CD4-positive, alpha-beta memory T cell (primary cell): ENCODE measurements around the gene GPX7. TPM values are rescaled to one million over a fixed set of nuclear protein-coding genes. Genes with fewer than 3 reads are reported as not detected.

ENCODE experiments used
- CTCF ChIA-PET: fragments of 350-600 bp; sonication (Branson Sonifier 250); formaldehyde crosslinking; loops from one replicate; lab custom pipeline; 2021; ENCODE audit warnings: inconsistent platforms; ENCODE audit not compliant: partially characterized antibody; lab: Charles Lee
- POLR2A ChIA-PET: fragments of 350-600 bp; sonication (Branson Sonifier 250); formaldehyde crosslinking; loops from one replicate; lab custom pipeline; 2021; ENCODE audit not compliant: partially characterized antibody; lab: Charles Lee
- DNase-seq, 5 donors: peaks; one replicate each; pipeline versions ENCODE4 v3.0.0 to v3.0.0-alpha.2; 2020 to 2022; ENCODE audit warnings: mixed read lengths in 1 of 5
- H3K27ac ChIP-seq: one replicate; pipeline ENCODE4 v1.7.0; 2013; ENCODE audit warnings: low read depth, low read length
- H3K27me3 ChIP-seq: 2 replicates; pipeline ENCODE4 v1.7.0; 2013; ENCODE audit warnings: mild to moderate bottlenecking, low read length, moderate library complexity; ENCODE audit not compliant: insufficient read depth
- H3K36me3 ChIP-seq: 2 replicates; pipeline ENCODE4 v1.7.0; 2013; ENCODE audit warnings: mild to moderate bottlenecking, low read length, moderate library complexity; ENCODE audit not compliant: insufficient read depth
- H3K4me1 ChIP-seq: 2 replicates; pipeline ENCODE4 v1.7.0; 2013; ENCODE audit warnings: mild to moderate bottlenecking, low read length, moderate library complexity; ENCODE audit not compliant: insufficient read depth
- H3K4me3 ChIP-seq, 2 donors: one replicate each; pipeline ENCODE4 v1.7.0; 2013; ENCODE audit warnings: low read length in 2 of 2, mild to moderate bottlenecking in 1 of 2
- H3K9me3 ChIP-seq, 2 donors: one replicate each; pipeline ENCODE4 v1.7.0; 2013; ENCODE audit warnings: low read length in 2 of 2, control low read depth in 1 of 2; ENCODE audit not compliant: control insufficient read depth in 1 of 2
- H3K27ac Mint-ChIP-seq, 7 donors: one replicate each; pipeline ENCODE4 v1.8.0; 2020 to 2021; ENCODE audit warnings: mixed read lengths in 7 of 7, mild to moderate bottlenecking in 6 of 7, inconsistent platforms in 3 of 7, moderate library complexity in 3 of 7
- H3K27me3 Mint-ChIP-seq, 2 donors: one replicate each; pipeline ENCODE4 v1.8.0; 2020 to 2021; ENCODE audit warnings: mixed read lengths in 2 of 2
- H3K36me3 Mint-ChIP-seq, 2 donors: one replicate each; pipeline ENCODE4 v1.8.0; 2020 to 2021; ENCODE audit warnings: mixed read lengths in 2 of 2, inconsistent platforms in 1 of 2, mild to moderate bottlenecking in 1 of 2
- H3K4me1 Mint-ChIP-seq, 4 donors: one replicate each; pipeline ENCODE4 v1.8.0; 2020 to 2021; ENCODE audit warnings: mixed read lengths in 4 of 4, mild to moderate bottlenecking in 1 of 4
- H3K4me3 Mint-ChIP-seq, 8 donors: one replicate each; pipeline ENCODE4 v1.8.0; 2020 to 2021; ENCODE audit warnings: mixed read lengths in 8 of 8, mild to moderate bottlenecking in 7 of 8, moderate library complexity in 6 of 8, inconsistent platforms in 3 of 8
- H3K9me3 Mint-ChIP-seq, 8 donors: one replicate each; pipeline ENCODE4 v1.8.0; 2020 to 2021; ENCODE audit warnings: mixed read lengths in 8 of 8, mild to moderate bottlenecking in 5 of 8, inconsistent platforms in 3 of 8, moderate library complexity in 1 of 8
- intact Hi-C: fragments of 100-400 bp; cut with micrococcal nuclease; formaldehyde crosslinking; loops from one replicate; pipeline ENCODE4 v1.15.1; 2023
- polyA plus RNA-seq, 2 donors: library from polyadenylated mRNA; unstranded; fragments of 300-500 nt; fragmentation: Illumina TruSeq; gene quantifications; one replicate each; pipeline ENCODE4 v1.2.3, GENCODE V29; 2021
- total RNA-seq, 2 experiments: library from RNA; stranded (reverse); gene quantifications; one replicate each; pipeline ENCODE4 v1.2.3, GENCODE V29; 2021

GPX7 gene
- total RNA-seq (10 to 100 TPM; 26.3 to 27.5 TPM), polyA plus RNA-seq (10 to 100 TPM; 34.1 to 34.4 TPM)

DNA sequence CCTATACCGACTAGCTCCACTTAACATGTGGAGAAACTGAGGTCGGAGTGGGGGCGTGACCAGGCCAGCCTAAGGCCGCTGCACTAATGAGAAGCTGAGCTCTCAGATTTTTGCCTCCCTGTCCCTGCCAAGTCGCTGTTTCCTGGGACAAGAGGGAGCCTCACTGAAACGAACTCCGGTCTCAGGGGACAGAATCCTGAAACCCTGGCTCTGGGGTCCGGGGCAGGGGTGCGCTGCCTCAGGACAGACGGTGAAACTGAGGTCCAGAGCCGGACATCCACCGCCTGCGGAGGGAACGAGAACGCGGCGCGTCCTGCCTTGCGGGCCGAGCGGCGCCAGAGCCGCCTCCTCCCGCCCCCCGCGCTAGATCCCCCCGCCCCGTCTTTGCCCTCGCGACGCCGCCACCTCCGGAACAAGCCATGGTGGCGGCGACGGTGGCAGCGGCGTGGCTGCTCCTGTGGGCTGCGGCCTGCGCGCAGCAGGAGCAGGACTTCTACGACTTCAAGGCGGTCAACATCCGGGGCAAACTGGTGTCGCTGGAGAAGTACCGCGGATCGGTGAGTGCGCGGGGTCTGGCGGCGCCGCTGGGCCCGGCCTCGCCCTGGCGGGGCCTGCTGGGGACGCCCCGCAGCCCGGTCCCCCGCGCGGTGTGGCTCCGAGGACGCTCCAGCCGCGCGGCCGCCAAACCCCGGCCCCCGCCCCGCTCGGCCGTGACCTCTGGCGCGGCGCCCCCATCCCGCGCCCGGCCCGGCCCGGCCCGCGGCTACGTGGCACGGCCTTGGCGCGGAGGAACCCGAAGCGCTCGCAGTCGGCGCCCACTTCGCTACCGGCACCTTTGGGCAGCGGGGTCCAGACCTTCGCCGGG is at the start of gene GPX7:
Gene GPX7, plus strand, starts transcription at position 381 of the 865 bp plus-strand sequence. Its CDS starts 39 bp downstream, at position 420.
- H3K4me1 Mint-ChIP-seq, result peaks cover 38 to 57% (median 47%) of the 10 kb centered on the region in 4 donors
- H3K4me1 ChIP-seq, result peaks cover 39% of the 10 kb centered on the region

GRCh38 chr1:52552505-52553361 is 49.4 kb upstream of the GPX7 start, which contains the start of gene TUT4:
Gene TUT4, minus strand, starts transcription at chr1:52553092. Its CDS starts 26,812 bp downstream, at chr1:52526280.
- peak; percentile 67 to 83 (median 73) for DNase-seq
- peaks cover 0 to 5% of the 10 kb centered on the region in 2 donors for H3K36me3 Mint-ChIP-seq
- H3K9me3 Mint-ChIP-seq, result no peaks in the 10 kb centered on the region
- Histone ChIP-seq H3K9me3 (no peaks in the 10 kb centered on the region), H3K27ac (peak within 1 kb of the TSS; percentile 92), H3K36me3 (no peaks in the 10 kb centered on the region), H3K4me3 (peak within 1 kb of the TSS; percentile 68 to 95), H3K27me3 (no peaks in the 10 kb centered on the region), H3K4me1 (peaks cover 41% of the 10 kb centered on the region)
- H3K27ac Mint-ChIP-seq, result peak within 1 kb of the TSS; percentile 57 to 91 (median 83)
- no peaks in the 10 kb centered on the region for H3K27me3 Mint-ChIP-seq
- intact Hi-C loops, result loop anchor here (1.0 to 5.0 kb wide), 9 partner anchors 30 to 860 kb away; partner anchors contain the start of genes CC2D1B, GPX7, ORC1 and PRPF38A
- ChIA-PET CTCF (interaction anchor here (0.9 to 1.6 kb wide), 7 partner anchors 29 to 135 kb away, joined by 3 to 8 read pairs (median 4); no protein-coding TSS in a partner anchor), POLR2A (interaction anchor here (0.6 to 3.9 kb wide), 31 partner anchors 16 to 752 kb away, joined by 3 to 117 read pairs (median 3); partner anchors contain the start of genes GPX7, NRDC, ORC1 and PRPF38A)
- peaks cover 25 to 41% (median 33%) of the 10 kb centered on the region in 4 donors for H3K4me1 Mint-ChIP-seq
- peak within 1 kb of the TSS in 7 of 8 donors; percentile 48 to 87 (median 77) for H3K4me3 Mint-ChIP-seq

More for the DNA sequence above, at the start of gene GPX7:
- Mint-ChIP-seq H3K36me3 (peaks cover 13 to 22% of the 10 kb centered on the region in 2 donors), H3K4me3 (peak within 1 kb of the TSS; percentile 89 to 94 (median 92)), H3K9me3 (peaks cover 0 to 2% (median 0%) of the 10 kb centered on the region in 8 donors), H3K27me3 (no peaks in the 10 kb centered on the region), H3K27ac (peak within 1 kb of the TSS; percentile 89 to 97 (median 94))
- POLR2A ChIA-PET, result interaction anchor here (0.8 to 10.4 kb wide), 12 partner anchors 8 to 237 kb away, joined by 3 to 188 read pairs (median 4); partner anchors contain the start of genes ORC1, PRPF38A, SHISAL2A and TUT4
- H3K36me3 ChIP-seq, result peaks cover 9% of the 10 kb centered on the region
- intact Hi-C loops, result loop anchor here (1.0 to 10.0 kb wide), 4 partner anchors 35 to 178 kb away; partner anchors contain the start of gene TUT4
- H3K27ac ChIP-seq, result peak within 1 kb of the TSS; percentile 69
- CTCF ChIA-PET, result interaction anchor here (1.0 to 2.2 kb wide), 4 partner anchors 11 to 197 kb away, joined by 3 to 15 read pairs (median 4); partner anchors contain the start of gene SHISAL2A
- peak; percentile 61 to 68 (median 65) for DNase-seq
- H3K27me3 ChIP-seq, result no peaks in the 10 kb centered on the region
- H3K9me3 ChIP-seq, result no peaks in the 10 kb centered on the region
- peak within 1 kb of the TSS; percentile 60 to 64 for H3K4me3 ChIP-seq

GRCh38 chr1:52553362-52554266 is 48.6 kb upstream of the GPX7 start:
- intact Hi-C loops, result loop anchor here (1.0 to 5.0 kb wide), 8 partner anchors 31 to 859 kb away; partner anchors contain the start of genes CC2D1B, GPX7, ORC1 and PRPF38A
- H3K4me1 Mint-ChIP-seq, result peaks cover 23 to 37% (median 28%) of the 10 kb centered on the region in 4 donors
- ChIA-PET POLR2A (interaction anchor here (0.6 to 3.9 kb wide), 29 partner anchors 15 to 753 kb away, joined by 3 to 117 read pairs (median 4); partner anchors contain the start of genes GPX7, NRDC, ORC1 and PRPF38A), CTCF (interaction anchor here (0.9 to 1.6 kb wide), 8 partner anchors 10 to 134 kb away, joined by 3 to 8 read pairs (median 4); no protein-coding TSS in a partner anchor)
- H3K9me3 Mint-ChIP-seq, result no peaks in the 10 kb centered on the region
- peak overlapping the region; percentile 57 to 91 (median 83) for H3K27ac Mint-ChIP-seq
- Histone ChIP-seq H3K4me3 (peak overlapping the region in 1 of 2 donors; percentile 68), H3K27me3 (no peaks in the 10 kb centered on the region), H3K36me3 (no peaks in the 10 kb centered on the region), H3K9me3 (no peaks in the 10 kb centered on the region), H3K27ac (peak overlapping the region; percentile 92), H3K4me1 (peaks cover 36% of the 10 kb centered on the region)
- peak overlapping the region in 7 of 8 donors; percentile 48 to 87 (median 77) for H3K4me3 Mint-ChIP-seq
- H3K36me3 Mint-ChIP-seq, result peaks cover 0 to 5% of the 10 kb centered on the region in 2 donors
- H3K27me3 Mint-ChIP-seq, result no peaks in the 10 kb centered on the region
- DNase-seq, result peak; percentile 87 to 92 (median 88)

DNA sequence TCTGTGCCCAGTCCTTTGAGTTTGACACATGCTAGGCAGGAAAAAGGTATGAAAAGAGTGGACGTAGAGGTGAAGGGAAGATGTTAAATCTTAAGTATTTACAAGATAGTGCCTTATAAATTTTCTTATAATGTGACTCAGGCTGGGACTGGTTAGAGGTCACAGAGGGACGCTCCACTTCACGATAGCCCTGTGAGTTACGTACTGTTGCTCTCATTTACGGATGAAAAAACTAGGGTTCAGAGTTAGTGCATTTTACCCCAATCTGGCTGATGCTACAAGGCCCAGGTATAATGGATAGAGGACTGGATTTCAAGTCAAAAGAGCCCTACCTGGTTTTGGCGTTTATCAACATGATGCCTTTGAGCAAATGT is 47.9 kb upstream of the GPX7 start:
- peak overlapping the region; percentile 92 for H3K27ac ChIP-seq
- Mint-ChIP-seq H3K4me1 (peaks cover 17 to 30% (median 22%) of the 10 kb centered on the region in 4 donors), H3K9me3 (no peaks in the 10 kb centered on the region), H3K27me3 (peaks cover 0 to 1% of the 10 kb centered on the region in 2 donors), H3K36me3 (peaks cover 0 to 3% of the 10 kb centered on the region in 2 donors), H3K4me3 (peak overlapping the region in 7 of 8 donors; percentile 60 to 82 (median 77)), H3K27ac (peak overlapping the region; percentile 57 to 91 (median 76))
- no peaks in the 10 kb centered on the region for H3K36me3 ChIP-seq
- DNase-seq, result no peak
- no peak overlapping the region for H3K4me3 ChIP-seq
- intact Hi-C loops, result loop anchor here (5.0 kb wide), 1 partner anchor 858 kb away; no protein-coding TSS in a partner anchor
- ChIA-PET CTCF (interaction anchor here (1.0 to 1.6 kb wide), 5 partner anchors 11 to 132 kb away, joined by 3 to 8 read pairs (median 4); no protein-coding TSS in a partner anchor), POLR2A (interaction anchor here (1.7 to 3.9 kb wide), 10 partner anchors 14 to 675 kb away, joined by 3 to 117 read pairs (median 10); partner anchors contain the start of genes GPX7, NRDC and SHISAL2A)
- H3K9me3 ChIP-seq, result no peaks in the 10 kb centered on the region
- H3K27me3 ChIP-seq, result no peaks in the 10 kb centered on the region
- peaks cover 30% of the 10 kb centered on the region for H3K4me1 ChIP-seq

DNA sequence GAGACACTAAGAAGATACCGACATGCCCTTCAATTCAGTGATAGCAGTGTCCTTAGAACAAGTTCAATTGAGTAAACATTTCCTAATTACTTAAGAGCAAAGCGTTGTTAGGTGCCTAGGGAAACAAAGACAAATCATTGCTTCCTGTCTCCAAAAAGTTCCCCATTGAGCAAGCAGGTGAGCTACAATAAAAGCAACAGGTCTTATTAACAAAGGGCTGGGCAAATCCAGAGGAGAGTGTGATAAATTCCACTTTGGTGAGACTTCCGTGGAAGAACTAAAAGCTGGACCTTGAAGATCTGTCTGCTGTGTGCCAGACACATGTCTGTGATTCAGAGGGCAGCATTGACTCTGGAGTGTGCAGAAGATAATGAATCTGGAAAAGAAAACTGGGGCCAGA is 47.4 kb upstream of the GPX7 start:
- Mint-ChIP-seq H3K4me3 (peak overlapping the region in 7 of 8 donors; percentile 60 to 82 (median 77)), H3K27ac (peak overlapping the region; percentile 57 to 91 (median 76)), H3K4me1 (peaks cover 13 to 25% (median 17%) of the 10 kb centered on the region in 4 donors), H3K36me3 (peaks cover 0 to 1% of the 10 kb centered on the region in 2 donors), H3K27me3 (peaks cover 0 to 1% of the 10 kb centered on the region in 2 donors), H3K9me3 (no peaks in the 10 kb centered on the region)
- ChIA-PET CTCF (interaction anchor here (1.3 kb wide), 1 partner anchor 11 kb away, joined by 3 read pairs; no protein-coding TSS in a partner anchor), POLR2A (interaction anchor here (1.8 to 3.5 kb wide), 4 partner anchors 38 to 131 kb away, joined by 3 to 117 read pairs (median 15); partner anchors contain the start of genes GPX7 and SHISAL2A)
- H3K9me3 ChIP-seq, result no peaks in the 10 kb centered on the region
- no peaks in the 10 kb centered on the region for H3K36me3 ChIP-seq
- DNase-seq, result peak in 1 of 5 donors; percentile 13
- no peak overlapping the region for H3K27ac ChIP-seq
- intact Hi-C loops, result loop anchor here (5.0 kb wide), 1 partner anchor 858 kb away; no protein-coding TSS in a partner anchor
- no peak overlapping the region for H3K4me3 ChIP-seq
- H3K4me1 ChIP-seq, result peaks cover 25% of the 10 kb centered on the region
- H3K27me3 ChIP-seq, result no peaks in the 10 kb centered on the region
